Measurements from ENCODE around the gene KDM4C.

DNA sequence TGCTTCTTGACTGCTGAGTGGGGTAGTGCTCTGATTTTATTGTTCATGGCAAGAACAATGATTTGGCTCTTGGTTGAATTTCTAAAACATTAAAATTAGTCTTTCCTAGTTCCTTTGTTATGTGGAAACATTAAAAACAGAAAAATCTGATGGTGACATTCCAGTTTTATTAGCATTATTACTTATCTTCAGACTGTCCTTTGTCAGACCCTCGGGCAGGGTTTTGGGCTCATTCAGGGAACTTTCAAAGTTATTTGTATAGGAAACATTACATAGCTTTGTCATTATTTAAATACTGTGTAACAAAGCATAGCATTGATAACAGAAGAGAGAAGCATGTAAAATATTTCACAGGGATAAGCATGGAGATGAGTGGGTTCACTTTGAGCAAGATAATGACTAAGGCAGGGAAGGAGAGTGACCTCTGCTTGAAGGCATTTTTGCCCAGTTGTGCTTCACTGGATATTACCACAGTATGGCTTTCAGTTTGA, 119.9 kb downstream of the KDM4C start:
- TF ChIP-seq, protein P1, sequence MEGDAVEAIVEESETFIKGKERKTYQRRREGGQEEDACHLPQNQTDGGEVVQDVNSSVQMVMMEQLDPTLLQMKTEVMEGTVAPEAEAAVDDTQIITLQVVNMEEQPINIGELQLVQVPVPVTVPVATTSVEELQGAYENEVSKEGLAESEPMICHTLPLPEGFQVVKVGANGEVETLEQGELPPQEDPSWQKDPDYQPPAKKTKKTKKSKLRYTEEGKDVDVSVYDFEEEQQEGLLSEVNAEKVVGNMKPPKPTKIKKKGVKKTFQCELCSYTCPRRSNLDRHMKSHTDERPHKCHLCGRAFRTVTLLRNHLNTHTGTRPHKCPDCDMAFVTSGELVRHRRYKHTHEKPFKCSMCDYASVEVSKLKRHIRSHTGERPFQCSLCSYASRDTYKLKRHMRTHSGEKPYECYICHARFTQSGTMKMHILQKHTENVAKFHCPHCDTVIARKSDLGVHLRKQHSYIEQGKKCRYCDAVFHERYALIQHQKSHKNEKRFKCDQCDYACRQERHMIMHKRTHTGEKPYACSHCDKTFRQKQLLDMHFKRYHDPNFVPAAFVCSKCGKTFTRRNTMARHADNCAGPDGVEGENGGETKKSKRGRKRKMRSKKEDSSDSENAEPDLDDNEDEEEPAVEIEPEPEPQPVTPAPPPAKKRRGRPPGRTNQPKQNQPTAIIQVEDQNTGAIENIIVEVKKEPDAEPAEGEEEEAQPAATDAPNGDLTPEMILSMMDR (IDR thresholded peaks at IDR 0.05; ENCODE audit: borderline replicate concordance, extremely low read depth, low read length, poor library complexity, severe bottlenecking), result no peak
- TF ChIP-seq EZH2 (IDR thresholded peaks at IDR 0.05; ENCODE audit: borderline replicate concordance, low read depth, low read length, severe bottlenecking), result no peak

All from DND-41 (cell line).